ENCODE results near the gene PTEN. TPM values are rescaled to one million over a fixed set of nuclear protein-coding genes. Genes with fewer than 3 reads are reported as not detected.

Gene PTEN
- total and polyA plus RNA-seq, 12 donors: 35.7 to 179 (median 89.8) TPM

DNA sequence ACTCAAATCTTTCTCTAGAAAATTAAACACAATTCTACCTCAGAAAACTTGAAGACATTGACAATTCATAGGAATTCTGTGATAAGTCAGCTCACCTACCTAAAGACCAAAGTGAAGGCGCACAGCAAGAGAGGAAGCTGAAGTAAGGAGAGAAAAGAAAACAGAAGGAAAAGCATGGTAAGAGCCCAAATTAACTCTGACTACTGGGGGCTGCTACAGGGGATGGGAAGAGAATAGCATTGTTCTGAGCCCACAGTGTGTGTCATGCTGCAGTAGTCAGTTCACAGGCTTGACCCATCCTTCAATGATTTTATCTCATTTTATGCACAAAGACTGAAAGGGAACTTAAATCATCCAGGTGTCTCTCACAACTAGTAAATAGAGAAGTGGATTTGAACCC is 111.3 kb downstream of the PTEN start:
- H3K27me3 ChIP-seq: no peaks in the 10 kb centered on the region
- H3K36me3 ChIP-seq (replicated peaks in 1 of 2): no peaks in the 10 kb centered on the region
- H3K9me3 ChIP-seq (replicated peaks in 1 of 3): no peaks in the 10 kb centered on the region
- H3K27ac ChIP-seq: no peak overlapping the region
- H3K4me3 ChIP-seq: no peak overlapping the region
- no peak for DNase-seq
- intact Hi-C loops (cut with DNase I): no loop called here
- H3K4me1 ChIP-seq (replicated peaks in 1 of 2): peaks cover 0 to 5% of the 10 kb centered on the region in 2 donors
- 87 to 97% (median 92%) methylated on average over 1 of the region's 1 CpG for WGBS, 4 donors
- TF ChIP-seq, protein P1, sequence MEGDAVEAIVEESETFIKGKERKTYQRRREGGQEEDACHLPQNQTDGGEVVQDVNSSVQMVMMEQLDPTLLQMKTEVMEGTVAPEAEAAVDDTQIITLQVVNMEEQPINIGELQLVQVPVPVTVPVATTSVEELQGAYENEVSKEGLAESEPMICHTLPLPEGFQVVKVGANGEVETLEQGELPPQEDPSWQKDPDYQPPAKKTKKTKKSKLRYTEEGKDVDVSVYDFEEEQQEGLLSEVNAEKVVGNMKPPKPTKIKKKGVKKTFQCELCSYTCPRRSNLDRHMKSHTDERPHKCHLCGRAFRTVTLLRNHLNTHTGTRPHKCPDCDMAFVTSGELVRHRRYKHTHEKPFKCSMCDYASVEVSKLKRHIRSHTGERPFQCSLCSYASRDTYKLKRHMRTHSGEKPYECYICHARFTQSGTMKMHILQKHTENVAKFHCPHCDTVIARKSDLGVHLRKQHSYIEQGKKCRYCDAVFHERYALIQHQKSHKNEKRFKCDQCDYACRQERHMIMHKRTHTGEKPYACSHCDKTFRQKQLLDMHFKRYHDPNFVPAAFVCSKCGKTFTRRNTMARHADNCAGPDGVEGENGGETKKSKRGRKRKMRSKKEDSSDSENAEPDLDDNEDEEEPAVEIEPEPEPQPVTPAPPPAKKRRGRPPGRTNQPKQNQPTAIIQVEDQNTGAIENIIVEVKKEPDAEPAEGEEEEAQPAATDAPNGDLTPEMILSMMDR (IDR thresholded peaks at IDR 0.05): no peak
- no peak for TF ChIP-seq POLR2A (IDR thresholded peaks at IDR 0.05)

DNA sequence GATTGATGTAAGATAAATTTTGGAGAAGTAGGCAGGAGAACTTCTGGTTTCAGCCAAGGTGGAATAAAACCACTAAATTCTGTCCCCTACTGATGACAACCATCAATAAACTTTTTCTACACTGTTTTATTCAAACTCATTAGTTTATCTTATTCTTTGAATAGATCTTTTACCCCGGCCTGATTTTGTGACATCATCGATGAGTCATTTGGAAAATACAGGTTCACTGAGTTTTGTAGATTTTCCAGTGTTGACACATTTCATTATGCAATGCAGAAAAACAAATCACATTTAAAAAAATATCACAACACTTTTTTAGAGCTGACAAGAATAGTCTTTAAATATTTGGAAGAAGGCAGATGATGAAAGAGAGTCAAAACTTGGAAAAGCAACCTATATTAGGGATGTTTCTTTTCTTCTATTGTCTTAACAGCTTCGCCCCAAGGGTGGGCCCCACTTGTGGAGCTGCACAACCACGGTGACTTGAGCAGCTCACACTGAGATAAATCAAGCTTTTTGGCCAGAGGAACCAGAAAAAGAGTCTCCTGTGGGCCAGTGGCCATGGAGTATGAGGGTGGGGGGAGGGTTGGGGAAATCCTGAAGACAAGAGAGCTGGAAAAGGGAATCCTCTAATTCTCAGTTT is 112.8 kb downstream of the PTEN start:
- intact Hi-C loops (cut with DNase I): no loop called here
- Histone ChIP-seq H3K27ac (no peak overlapping the region), H3K4me3 (no peak overlapping the region), H3K4me1 (replicated peaks in 1 of 2) (peaks cover 0 to under 1% of the 10 kb centered on the region in 2 donors), H3K36me3 (replicated peaks in 1 of 2) (no peaks in the 10 kb centered on the region), H3K27me3 (no peaks in the 10 kb centered on the region), H3K9me3 (replicated peaks in 1 of 3) (no peaks in the 10 kb centered on the region)
- TF ChIP-seq POLR2A (IDR thresholded peaks at IDR 0.05): no peak
- TF ChIP-seq, protein P1 (IDR thresholded peaks at IDR 0.05): no peak
- DNase-seq: no peak
- WGBS, 4 donors: 62 to 70% (median 66%) methylated on average over 4 of the region's 4 CpGs

DNA sequence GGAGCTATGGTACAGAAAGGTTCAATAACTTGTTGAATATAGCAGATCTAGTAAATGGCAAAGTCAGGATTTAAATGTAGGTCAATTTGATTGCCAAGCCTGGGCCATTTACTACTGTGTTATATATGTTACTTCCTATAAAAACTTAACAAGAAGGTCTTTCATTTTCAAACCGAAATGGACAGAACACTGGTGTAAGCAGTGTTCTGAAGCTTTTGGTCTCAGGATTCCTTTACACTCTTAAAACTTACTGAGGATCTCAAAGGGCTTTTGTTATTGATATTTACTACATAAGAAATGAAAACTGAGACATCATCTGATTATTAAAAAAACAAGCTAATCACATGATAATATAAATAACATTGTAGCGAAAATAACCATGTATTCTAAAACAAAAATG is 114.7 kb downstream of the PTEN start:
- H3K4me1 ChIP-seq (replicated peaks in 1 of 2): no peaks in the 10 kb centered on the region
- no peaks in the 10 kb centered on the region for H3K9me3 ChIP-seq (replicated peaks in 1 of 3)
- intact Hi-C loops (cut with DNase I): no loop called here
- TF ChIP-seq POLR2A (IDR thresholded peaks at IDR 0.05): no peak
- TF ChIP-seq, protein P1 (IDR thresholded peaks at IDR 0.05): no peak
- DNase-seq: no peak
- H3K27ac ChIP-seq: no peak overlapping the region
- no peak overlapping the region for H3K4me3 ChIP-seq
- H3K27me3 ChIP-seq: no peaks in the 10 kb centered on the region
- H3K36me3 ChIP-seq (replicated peaks in 1 of 2): no peaks in the 10 kb centered on the region
- 84 to 88% (median 87%) methylated on average over 2 of the region's 2 CpGs for WGBS, 4 donors

DNA sequence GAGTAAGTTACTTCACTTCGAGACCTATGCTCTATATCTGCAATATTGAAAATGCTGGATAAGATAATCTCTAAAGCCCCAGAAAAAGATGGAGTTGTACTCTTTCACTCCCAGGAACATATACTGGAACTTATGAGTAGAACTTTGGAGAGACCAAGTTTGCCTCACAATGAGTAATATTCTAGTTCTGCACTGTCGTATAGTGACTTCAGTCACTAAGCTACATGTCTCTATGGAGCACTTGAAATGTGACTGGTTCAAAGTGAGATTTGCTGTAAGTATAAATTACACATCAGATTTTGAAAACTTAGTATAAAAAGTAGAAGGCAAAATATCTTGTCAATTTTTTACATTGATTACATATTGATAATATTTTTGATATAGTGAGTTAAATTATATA is 116.4 kb downstream of the PTEN start:
- TF ChIP-seq POLR2A (IDR thresholded peaks at IDR 0.05): no peak
- TF ChIP-seq, protein P1 (IDR thresholded peaks at IDR 0.05): no peak
- intact Hi-C loops (cut with DNase I): no loop called here
- 94 to 98% (median 96%) methylated on average over 2 of the region's 2 CpGs for WGBS, 4 donors
- no peak for DNase-seq
- no peak overlapping the region for H3K4me3 ChIP-seq
- no peaks in the 10 kb centered on the region for H3K36me3 ChIP-seq (replicated peaks in 1 of 2)
- H3K27me3 ChIP-seq: no peaks in the 10 kb centered on the region
- no peaks in the 10 kb centered on the region for H3K4me1 ChIP-seq (replicated peaks in 1 of 2)
- H3K27ac ChIP-seq: no peak overlapping the region
- peaks cover 0 to 5% (median 0%) of the 10 kb centered on the region in 3 donors for H3K9me3 ChIP-seq (replicated peaks in 1 of 3)

Data from adrenal gland (tissue), 12 donors.